GM18511 (cell line): ENCODE data around the gene HOATZ.

Source experiments
- ATAC-seq: cut with Tn5 transposase; IDR thresholded peaks from one replicate; pipeline ENCODE4 v1.9.1; 2021; ENCODE audit warnings: mild to moderate bottlenecking, moderate library complexity; ENCODE audit not compliant: unreplicated experiment

HOATZ gene

DNA sequence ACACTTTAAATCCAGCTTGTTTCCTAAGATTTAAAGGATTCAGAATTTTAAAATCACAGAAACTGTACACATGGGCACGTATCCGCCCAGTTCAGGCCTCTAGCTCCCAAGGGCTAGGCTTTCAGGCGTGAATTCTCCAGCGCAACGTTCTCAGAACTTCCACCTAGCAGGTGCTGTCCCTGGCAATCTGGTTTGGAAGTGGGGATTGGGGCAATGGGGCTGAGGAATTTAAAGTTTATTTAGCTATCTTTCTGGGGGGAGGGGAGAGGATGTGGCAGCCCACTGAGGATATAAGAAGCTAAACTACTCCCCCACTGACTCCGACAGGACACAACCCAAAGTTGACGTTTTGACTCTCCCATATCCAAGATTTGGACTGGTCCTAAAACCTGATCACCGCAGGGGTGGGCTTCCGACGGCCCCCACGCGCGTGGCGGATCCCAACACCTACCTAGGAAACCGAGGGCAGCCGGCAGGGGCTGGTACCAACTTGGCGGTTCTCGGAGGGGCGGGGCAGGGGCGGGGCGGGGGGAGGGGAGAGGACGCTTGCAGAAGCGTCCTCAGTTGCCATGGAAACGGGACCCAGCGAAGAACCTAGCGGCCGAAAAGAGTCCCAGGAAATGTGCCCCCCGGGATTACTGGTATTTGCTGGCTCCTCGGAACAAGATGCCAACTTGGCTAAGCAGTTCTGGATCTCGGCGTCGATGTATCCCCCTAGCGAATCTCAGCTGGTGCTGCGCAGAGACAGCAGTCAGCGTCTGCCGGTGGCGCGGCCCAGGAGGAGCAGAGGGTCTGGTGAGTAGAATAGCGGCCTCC is at the start of gene HOATZ:
Gene HOATZ, plus strand, starts transcription at position 563 of the 816 bp plus-strand sequence. Its CDS starts 7 bp downstream, at position 570.
- no peak for ATAC-seq

DNA sequence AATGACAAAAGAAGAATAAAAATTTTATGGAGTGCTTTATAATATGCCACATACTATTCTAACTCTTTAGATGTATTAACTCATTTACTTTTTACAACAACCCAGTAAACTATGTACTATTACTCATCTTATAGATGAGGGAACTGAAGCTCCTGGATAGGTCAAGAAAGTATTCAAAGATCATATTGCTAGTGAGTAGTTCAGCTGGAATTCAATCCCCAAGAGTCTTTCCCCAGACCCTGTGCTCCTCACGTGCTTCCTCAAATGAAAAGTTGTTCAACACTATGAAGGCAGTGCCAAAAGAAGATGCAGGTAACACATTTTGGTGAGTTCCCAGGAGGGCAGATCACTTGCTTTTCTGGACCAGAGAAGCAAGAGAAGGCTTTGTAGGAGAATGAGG is 49.2 kb upstream of the HOATZ start:
- no peak for ATAC-seq

DNA sequence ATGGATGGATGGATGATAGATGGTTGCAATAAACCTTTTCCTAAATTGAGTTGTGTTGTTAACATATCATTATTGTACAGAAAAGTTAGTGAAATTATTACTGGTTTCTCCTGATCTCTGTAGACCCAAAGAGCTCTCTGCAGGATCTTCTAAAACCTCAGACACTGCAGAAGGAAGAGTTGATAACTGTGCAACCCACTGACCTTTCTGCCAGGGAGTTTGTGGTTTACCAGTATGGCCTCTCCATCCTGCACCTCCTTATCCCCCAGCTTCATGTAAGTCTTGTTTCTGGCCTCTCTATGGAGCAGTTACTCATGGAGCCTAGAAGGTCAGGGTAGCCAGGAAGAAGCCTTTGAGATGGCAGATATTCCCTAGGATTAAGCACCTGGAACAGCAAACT is 48.0 kb upstream of the HOATZ start:
- no peak for ATAC-seq

DNA sequence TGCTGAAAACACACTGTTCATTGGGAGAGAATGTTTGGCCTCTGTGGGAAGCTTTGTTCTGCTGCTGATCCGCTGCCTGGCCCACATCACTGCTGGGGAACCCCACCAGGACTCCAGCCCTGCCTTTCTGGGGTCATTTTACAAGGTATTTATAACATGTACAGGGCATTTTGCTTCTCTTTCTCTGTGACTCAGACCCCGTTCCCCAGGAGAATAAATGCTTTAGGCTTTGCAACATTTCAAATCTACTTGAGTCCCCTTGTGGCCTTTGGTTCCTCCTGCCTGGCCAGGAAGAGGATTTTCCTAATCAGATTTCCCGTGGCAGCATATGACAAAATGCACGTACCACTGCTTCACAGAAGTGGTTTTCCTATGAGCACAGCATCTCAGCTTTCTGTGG is 45.4 kb upstream of the HOATZ start:
- ATAC-seq = no peak

DNA sequence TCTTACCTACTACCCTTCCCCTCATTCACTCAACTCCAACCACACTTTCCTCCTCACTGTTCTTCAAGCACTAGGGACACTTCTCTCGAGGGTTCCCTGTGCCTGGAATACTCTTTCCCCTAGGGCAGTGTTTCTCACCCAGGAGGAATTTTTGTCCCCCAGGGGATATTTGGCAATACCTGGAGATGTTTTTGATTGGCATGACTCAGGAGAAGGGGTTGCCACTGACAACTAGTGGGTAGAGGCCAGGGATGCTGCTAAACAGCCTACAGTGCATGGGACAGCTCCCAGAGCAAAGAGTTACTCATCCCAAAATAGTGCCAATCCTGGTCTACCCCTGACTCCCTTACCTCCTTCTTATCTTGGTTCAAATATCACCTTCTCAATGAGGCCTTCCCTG is 42.4 kb upstream of the HOATZ start:
- no peak for ATAC-seq

DNA sequence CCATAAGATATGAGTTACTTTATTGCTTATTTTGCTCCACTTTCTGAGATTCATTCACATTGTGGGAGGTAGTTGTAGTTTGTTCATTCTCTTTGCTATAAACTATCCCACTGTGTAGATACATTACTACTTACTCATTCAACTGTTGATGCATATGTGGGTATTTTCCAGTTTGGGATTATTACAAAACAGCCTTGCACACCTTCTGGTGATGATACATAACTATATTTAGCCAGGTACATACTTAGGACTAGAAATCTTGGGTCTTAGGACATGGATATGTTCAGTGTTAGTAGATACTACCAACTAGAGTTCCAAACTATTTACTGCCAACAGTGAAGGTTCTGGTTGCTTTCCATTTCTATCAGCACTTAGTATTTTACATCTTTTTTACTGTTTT is 40.1 kb upstream of the HOATZ start:
- ATAC-seq = no peak

DNA sequence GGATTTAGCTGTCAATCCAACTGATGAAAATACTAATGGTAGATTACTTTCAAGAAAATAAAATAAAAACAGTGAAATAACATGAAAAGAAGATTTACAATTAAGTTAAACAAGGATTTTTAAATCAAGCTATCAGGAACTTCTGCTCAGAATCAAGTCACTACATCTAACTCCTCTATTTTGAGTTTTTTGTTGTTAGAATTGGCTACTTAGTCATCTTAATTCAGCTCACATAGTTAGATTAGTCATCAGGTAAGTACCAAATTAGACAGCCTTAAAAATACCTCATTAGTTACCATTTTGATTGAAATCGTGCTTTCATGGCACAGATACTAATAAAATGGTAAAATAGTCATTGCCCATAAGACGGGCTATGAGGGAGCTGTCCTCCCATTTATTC is 38.2 kb upstream of the HOATZ start:
- ATAC-seq = no peak

DNA sequence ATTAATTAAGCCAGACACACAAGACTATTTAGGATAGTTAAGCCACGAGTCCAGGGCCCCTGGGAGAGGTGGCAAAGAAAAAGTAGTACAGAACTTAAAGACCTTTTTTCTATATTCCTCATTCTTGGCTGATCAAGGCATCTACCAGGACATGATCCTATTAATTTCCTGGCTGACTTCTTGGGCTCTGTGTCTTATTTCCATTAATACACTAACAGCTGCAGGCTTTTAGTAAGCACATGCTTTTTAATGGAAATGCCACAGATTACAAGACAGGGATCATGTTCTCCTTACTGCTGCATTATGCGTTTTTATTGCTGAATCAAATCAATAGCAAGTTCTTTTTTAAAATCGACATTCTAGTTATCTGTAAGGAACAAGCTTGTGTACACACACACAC is 37.6 kb upstream of the HOATZ start:
- ATAC-seq = no peak

DNA sequence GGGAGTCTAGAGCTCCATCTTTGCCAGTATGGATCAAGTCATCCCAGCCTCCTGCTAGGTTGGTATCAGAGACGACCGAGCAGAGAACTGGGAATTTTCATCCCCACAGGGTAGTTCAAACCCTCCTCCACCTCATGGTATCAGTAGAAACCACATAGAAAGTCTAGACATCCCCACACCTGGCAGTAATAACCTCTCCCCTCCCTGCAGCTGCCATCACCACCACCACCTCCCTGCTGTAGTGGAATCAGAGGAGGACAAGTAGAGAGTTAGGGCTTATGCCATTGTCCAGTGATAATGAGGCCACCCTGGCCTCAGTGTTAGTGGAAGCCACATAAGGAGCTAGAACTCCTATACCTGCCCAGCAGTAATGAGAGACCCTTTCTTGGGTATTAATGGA is 36.7 kb upstream of the HOATZ start:
- ATAC-seq = no peak

DNA sequence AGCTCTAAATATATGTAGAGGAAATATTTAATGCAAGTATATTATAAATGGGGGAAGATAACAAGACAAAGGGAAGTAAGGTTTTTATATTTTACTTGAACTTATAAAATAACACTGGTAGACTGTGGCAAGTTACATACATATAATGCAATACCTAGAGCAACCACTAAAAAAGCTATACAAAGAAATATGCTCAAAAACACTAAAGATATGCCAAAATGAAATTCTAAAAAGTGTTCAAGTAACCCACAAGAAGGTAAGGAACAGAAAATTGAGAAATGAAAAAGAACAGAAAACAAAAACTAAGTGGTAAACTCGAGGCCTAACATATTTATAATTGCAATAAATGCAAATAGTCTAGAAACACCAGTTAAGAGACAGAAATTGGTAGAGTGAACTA is 34.9 kb upstream of the HOATZ start:
- ATAC-seq = no peak

DNA sequence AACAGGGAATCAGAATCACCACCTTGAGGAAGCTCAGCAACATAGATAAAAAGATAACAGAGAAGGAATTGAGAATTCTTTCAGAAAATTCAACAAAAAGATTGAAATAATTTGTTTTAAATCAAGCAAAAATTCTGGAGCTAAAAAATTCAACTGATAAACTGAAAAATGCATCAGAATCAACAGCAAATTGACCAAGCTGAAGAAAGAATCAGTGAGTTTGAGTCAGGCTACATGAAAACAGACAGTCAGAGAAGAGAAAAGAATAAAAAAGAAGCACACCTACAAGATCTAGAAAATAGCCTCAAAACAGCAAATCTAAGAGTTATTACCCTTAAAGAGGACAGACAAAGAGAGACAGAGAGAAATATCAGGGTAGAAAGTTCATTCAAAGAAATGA is 31.1 kb upstream of the HOATZ start:
- no peak for ATAC-seq

DNA sequence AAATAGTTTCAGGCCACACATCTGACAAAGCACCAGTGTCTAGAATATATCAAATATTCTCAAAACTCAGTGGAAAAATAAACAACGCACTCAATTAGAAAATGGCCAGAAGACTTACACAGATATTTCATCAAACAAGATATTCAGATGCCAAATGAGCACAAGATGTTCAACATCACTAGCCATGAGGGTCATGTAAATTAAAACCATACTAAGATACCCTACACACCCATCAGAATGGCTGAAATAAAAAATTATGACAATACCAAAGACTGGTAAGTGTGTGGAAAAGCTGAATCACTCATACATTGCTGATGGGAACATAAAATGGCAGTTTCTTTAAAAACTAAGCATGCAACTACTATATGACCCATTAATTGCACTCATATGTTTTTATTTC is 24.1 kb upstream of the HOATZ start:
- ATAC-seq = no peak

DNA sequence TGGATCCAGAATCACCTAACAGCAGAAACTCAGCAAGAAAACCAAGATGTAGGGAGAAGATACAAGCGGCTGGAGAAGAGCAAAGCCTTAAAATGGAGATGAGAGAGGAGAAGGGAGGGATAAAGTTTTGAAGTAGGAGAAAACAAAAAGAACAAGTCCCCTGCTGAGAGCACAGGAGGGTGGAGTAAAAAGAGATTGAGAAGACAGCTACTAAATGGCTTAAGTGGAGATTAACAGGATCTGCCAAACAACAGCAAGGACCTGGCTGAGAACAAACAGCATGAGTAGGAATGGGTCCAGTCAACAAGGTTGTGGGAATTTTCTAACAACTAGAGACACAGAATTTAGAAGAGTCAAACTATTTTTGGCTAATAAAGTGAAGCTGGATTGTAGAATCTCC is 20.5 kb upstream of the HOATZ start:
- ATAC-seq = no peak

DNA sequence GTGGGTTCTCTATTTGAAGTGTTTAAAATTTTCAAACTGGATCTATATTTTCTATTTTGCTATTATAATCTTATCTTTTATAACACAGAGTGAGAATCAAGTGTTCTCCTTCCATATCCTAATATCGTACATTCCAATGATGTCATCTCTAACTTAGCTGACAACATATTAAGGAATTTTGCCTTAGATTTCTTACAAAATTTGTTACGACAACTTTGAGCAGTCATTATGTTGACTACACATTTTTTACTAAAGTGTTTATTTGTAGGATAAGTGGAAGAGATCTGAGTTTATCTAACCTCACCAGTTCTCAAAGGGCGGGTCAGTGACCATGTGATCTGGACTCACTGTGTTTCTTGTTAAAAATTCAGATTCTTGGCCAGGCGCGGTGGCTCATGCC is 15.1 kb upstream of the HOATZ start:
- ATAC-seq = no peak

DNA sequence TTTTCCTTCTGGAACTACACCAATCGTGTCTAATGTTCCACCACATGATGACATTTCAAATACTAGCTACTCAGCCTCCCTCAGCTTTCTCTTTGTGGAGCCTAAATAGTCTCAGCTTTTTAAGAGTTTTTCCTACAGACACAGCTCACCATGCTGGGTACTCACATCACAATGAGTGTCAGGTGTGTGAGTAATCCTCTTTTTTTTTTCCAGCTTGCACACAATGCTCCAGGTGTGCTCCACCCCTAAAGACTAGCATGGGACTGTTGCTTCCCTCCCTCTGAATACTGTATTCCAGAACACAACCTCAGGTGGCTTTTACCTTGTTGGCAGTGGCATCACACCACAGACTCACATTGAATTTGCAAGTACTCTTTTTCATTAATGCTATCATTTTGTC is 14.1 kb upstream of the HOATZ start:
- no peak for ATAC-seq

DNA sequence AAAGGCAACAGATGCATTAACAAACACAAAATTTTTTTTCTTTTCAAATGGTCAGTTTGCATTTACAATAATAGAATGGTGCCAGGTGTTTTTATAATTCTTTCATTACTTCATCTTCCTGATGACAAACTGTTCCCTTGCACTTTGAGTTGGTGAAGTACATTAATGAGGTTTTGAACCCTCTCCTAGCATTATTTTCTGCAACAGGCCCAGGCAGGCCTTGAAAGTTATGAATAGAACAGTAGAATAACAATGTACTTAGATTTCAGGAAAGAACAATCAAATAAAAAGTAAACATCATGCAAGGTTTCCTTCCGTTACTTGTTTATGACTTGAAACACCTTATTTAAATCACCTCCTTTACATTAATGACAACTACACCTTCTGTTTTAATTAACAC is 12.0 kb upstream of the HOATZ start:
- ATAC-seq = no peak

DNA sequence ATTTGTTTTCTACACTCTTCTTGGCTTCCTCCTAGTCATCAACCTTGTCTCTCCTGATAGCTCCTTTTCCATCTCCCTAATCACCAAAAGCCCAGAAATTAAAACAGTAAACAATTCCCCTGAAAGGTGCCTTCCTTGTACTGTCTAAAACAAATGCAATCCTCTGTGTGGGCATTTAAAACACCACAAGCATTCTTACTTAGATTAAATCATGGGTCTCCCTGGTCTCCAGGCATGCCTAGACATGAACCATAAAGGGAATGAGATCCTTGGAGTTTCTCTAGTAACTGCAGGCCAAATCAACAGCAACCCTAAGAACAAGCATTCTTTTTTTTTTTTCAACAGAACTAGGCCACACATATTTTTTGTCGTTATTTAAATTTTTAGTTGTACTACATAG is 4.3 kb upstream of the HOATZ start:
- ATAC-seq = no peak

DNA sequence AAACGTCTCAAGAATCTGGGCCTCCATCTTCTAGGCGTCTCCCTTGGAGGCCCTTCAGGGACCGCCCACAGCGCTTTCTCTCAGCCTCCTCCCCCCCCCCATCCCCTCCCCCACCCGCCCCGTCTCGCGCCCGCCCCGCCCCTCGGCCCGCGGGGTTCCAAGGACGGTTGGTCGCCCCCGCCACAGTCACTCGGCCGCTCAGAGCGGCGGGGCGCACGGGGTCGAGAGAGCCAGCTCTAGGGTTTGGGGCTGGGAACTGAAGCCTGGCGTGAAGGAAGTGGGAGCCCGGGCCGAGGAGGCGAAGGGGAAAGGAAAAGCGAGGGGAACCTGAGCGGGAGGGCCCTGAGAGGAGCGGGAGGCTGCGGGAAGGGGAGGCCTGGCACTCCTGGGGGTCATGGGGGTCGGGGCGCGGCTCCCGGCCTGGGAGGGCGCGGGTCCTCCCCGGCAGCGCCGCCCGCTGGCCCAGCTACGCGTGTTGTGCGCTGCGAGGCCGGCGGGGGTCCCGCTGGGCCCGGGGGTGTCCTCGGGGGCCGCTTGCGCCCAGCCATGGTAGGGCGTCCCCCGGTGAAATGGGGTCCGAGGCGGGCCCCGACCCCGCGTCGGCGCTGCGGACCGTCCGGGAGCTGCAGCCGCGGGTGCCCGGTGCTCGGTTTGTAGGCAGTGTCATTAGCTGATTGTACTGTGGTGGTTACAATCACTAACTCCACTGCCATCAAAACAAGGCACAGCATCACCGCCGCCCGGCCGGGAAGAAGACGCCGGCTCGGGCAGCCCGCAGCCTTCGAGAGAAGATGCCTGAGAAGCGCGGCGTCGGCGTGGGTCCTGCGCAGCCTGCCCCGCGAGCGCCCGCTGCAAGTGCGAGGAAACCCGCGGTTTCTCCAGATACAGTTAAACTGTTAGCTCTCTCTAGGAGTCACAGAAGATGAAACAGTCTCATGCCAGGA is 2.0 kb upstream of the HOATZ start, which contains the start of gene BTG4:
Gene BTG4, minus strand, starts transcription at position 91 of the 944 bp plus-strand sequence. CDS start 13,610 bp downstream, outside the sequence.
- no peak for ATAC-seq

DNA sequence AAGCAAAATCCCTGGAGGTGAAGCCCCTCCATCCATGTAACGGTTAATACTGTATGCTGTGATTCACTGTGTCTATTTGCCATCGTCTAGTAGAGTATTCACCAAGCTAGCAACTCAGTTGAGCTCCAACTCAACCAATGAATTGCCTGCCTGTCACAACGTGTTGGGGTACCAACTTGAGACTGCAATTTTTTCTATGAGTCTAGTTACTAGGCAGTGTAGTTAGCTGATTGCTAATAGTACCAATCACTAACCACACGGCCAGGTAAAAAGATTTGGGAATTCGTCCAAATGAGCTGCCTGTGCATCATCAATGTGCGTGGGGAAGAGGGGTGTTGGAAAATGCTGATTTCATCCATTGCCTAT is 1.4 kb upstream of the HOATZ start:
- ATAC-seq = no peak

DNA sequence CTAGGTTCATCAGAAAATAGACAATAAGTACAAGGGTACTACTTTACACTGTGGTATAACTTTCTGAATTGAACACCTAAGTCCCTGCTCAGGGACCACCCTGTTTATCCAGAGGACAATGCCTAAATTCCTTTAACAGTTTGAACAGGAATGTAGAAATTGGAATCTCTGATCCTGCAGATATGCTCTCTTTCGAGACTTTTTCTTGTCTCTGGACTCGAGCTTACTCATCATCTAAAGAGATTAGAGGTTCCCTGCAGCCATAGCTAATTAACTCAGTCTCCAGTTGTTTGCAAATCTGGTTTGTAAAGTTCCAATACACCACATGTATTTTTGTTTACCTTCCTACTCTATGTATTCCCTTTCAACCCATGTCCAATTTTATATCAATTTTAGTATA is 1.0 kb downstream of the HOATZ start:
- no peak for ATAC-seq

DNA sequence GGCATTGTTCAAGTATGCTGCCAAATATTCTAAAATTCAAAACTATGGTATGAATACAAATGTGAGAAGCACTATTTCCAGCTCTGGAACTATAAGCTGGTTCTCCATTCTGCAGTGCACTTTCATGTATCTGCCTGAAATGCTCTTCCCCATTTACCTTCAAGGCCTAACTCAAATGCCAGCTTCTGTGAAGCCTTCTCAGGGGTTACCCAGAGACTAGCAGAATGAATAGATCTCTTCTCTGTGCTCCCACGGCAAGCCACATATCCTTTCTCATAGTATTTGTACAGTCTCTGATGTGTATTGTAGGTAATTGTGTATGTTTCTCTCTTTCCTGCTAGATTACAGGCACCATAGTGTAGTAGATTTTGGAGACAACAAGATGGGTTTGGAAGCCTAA is 4.1 kb downstream of the HOATZ start:
- no peak for ATAC-seq

DNA sequence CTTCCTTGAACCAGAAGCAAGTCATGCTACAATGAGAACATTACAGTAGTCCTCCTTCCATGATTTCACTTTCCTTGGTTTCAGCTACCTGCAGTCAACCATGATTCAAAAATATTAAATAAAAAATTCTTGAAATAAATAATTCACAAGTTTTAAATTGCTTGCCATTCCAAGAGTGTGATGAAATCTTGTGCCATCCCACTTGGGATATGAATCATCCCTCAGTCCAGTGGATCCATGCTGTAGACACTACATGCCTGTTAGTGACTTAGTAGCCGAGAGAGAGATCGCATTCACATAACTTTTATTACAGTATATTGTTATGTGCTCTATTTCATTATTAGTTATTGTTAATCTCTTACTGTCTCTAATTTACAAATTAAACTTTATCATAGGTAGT is 6.0 kb downstream of the HOATZ start:
- no peak for ATAC-seq
